Adrenal gland (tissue), 12 donors: Measurements from ENCODE around the gene EEF1G. TPM values are rescaled to one million over a fixed set of nuclear protein-coding genes. Genes with fewer than 3 reads are reported as not detected.
"Not testable (repeated sequence)": the region's sequence is repeated elsewhere in the genome, so short reads cannot be mapped to it uniquely, and the experiment has no call there.

Source experiments
- DNase-seq, 7 donors: peaks; one replicate each; pipeline ENCODE4 v3.0.0-alpha.2; 2019 to 2020
- H3K27ac ChIP-seq, 5 donors: fragments of 200-600 bp; sonication (generic) in 4 of 5; 1 replicate in 3 of 5; 2 replicates in 2 of 5; pipeline versions ENCODE4 v1.5.1 to v1.8.0; 2016 to 2020; ENCODE audit warnings: mild to moderate bottlenecking in 1 of 5
- H3K27me3 ChIP-seq: fragments of 200-600 bp; 2 replicates; pipeline ENCODE4 v1.8.0; 2021
- H3K36me3 ChIP-seq, 2 donors: fragments of 200-600 bp; replicated peaks in 1 of 2; 1 replicate in 1 of 2; 2 replicates in 1 of 2; pipeline versions ENCODE4 v1.5.1 to v1.8.0; 2018 to 2022
- H3K4me1 ChIP-seq, 2 donors: fragments of 200-600 bp; replicated peaks in 1 of 2; 1 replicate in 1 of 2; 2 replicates in 1 of 2; pipeline versions ENCODE4 v1.5.1 to v1.8.0; 2018 to 2021
- H3K4me3 ChIP-seq, 4 donors: fragments of 200-600 bp; sonication (generic) in 3 of 4; one replicate each; pipeline ENCODE4 v1.5.1; 2016 to 2018
- H3K9me3 ChIP-seq, 3 donors: fragments of 200-600 bp; sonication (generic) in 1 of 3; replicated peaks in 1 of 3; 1 replicate in 2 of 3; 2 replicates in 1 of 3; pipeline versions ENCODE4 v1.5.1 to v1.8.0; 2016 to 2021
- POLR2A ChIP-seq, 2 donors: fragments of 450-650 bp; IDR thresholded peaks; one replicate each; pipeline ENCODE4 v1.6.1; 2017; ENCODE audit warnings: antibody characterized with exemption in 2 of 2, mild to moderate bottlenecking in 2 of 2, moderate library complexity in 1 of 2
- WGBS, 4 donors: extraction: QIAGEN DNeasy Blood & Tissue Kit in 2 of 4; methylation state at CpG; one replicate each; pipeline versions ENCODE4 v1.1.5 to v1.1.7; 2013 to 2017; 5-methylcytosine and 5-hydroxymethylcytosine counted together
- intact Hi-C, 2 donors: fragments of 100-400 bp; cut with DNase I; formaldehyde crosslinking; loops; one replicate each; pipeline versions ENCODE4 v1.14.1 to v1.15.0; 2022 to 2023
- polyA plus RNA-seq, 3 donors: library from polyadenylated mRNA; stranded (reverse); fragments of 200-250 nt in 2 of 3; fragments of 350-450 nt in 1 of 3; fragmentation: Illumina TruSeq in 1 of 3; extraction: RNeasy Lipid Tissue Mini Kit (QIAGEN cat#74804) in 1 of 3; gene quantifications; one replicate each; pipeline ENCODE4 v1.2.3, GENCODE V29; 2013 to 2014
- total RNA-seq, 9 donors: library from RNA; depleted of rRNA in 4 of 9; stranded (reverse); fragments of >200 nt in 4 of 9; fragments of 120-200 nt in 1 of 9; fragmentation: NEBNext Ultra II Directional in 1 of 9; extraction: Animal tissue kit (Norgen Biotek cat#: 25700) in 1 of 9; gene quantifications; one replicate each; pipeline versions ENCODE4 v1.1.0 to v1.2.4, GENCODE V29; 2013 to 2023
- TF ChIP-seq, protein P1 (sequence below), 6 experiments: fragments of 450-650 bp in 4 of 6; fragments of 200-600 bp in 2 of 6; sonication (generic) in 1 of 6; IDR thresholded peaks; 1 replicate in 5 of 6; 2 replicates in 1 of 6; pipeline versions ENCODE4 v1.5.1 to v1.8.0; 2016 to 2021; ENCODE audit warnings: antibody characterized with exemption in 6 of 6, mild to moderate bottlenecking in 2 of 6, moderate library complexity in 1 of 6
- donor health status: healthy with polysubstance abuse.
- donor health status: Bipolar disorder and iron deficiency.
- donor health status: DM: yes; HTN: yes; CAD: no.
- donor health status: DM: no; HTN: no; CAD: no.
- donor health status: DM: no; HTN: no; CAD: no.
- donor health status: DM: yes; HTN: yes; CAD: no.

The EEF1G gene
- total and polyA plus RNA-seq, 12 donors, result 646 to 1,585 (median 1,183) TPM

GRCh38 chr11:62560566-62561103 is 13.1 kb downstream of the EEF1G start:
- no peak overlapping the region for H3K4me3 ChIP-seq
- peaks cover 16 to 32% of the 10 kb centered on the region in 2 donors for H3K4me1 ChIP-seq
- no peaks in the 10 kb centered on the region for H3K9me3 ChIP-seq
- H3K36me3 ChIP-seq, result peaks cover 0 to 63% of the 10 kb centered on the region in 2 donors
- no peak for TF ChIP-seq POLR2A (IDR thresholded peaks at IDR 0.05)
- TF ChIP-seq, protein P1, sequence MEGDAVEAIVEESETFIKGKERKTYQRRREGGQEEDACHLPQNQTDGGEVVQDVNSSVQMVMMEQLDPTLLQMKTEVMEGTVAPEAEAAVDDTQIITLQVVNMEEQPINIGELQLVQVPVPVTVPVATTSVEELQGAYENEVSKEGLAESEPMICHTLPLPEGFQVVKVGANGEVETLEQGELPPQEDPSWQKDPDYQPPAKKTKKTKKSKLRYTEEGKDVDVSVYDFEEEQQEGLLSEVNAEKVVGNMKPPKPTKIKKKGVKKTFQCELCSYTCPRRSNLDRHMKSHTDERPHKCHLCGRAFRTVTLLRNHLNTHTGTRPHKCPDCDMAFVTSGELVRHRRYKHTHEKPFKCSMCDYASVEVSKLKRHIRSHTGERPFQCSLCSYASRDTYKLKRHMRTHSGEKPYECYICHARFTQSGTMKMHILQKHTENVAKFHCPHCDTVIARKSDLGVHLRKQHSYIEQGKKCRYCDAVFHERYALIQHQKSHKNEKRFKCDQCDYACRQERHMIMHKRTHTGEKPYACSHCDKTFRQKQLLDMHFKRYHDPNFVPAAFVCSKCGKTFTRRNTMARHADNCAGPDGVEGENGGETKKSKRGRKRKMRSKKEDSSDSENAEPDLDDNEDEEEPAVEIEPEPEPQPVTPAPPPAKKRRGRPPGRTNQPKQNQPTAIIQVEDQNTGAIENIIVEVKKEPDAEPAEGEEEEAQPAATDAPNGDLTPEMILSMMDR (IDR thresholded peaks at IDR 0.05), result peak; percentile 61 to 92 (median 88)
- DNase-seq, result peak; percentile 89 to 96 (median 94)
- intact Hi-C loops, result loop anchor here in 1 of 2 donors (5.0 kb wide), 1 partner anchor 138 kb away; no protein-coding TSS in a partner anchor
- 21 to 26% (median 24%) methylated on average over 2 of the region's 2 CpGs for WGBS, 4 donors
- H3K27me3 ChIP-seq, result no peaks in the 10 kb centered on the region
- H3K27ac ChIP-seq, result peak overlapping the region in 4 of 5 donors; percentile 62 to 90 (median 76)

DNA sequence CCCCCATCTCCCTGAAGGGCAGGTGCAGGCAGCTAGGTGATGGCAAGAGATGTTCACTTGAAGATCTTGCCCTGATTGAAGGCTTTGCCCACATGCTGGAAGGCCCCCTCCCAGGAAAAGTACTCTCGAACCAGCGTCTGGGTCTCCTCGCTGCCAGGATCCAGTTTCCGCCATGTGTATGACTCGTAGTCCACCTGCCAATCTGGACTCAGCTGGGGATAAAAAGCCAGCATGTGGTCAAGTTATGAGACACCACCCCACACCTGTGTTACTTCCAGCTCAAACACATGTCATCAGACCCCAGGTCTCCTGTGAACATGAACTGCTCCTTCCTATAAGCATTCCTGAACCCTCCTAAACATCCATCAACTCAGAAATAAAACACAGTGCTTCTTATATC is 14.1 kb downstream of the EEF1G start:
- peak overlapping the region in 2 of 5 donors; percentile 67 to 85 for H3K27ac ChIP-seq
- H3K27me3 ChIP-seq, H3K9me3 ChIP-seq, H3K4me3 ChIP-seq: not testable (repeated sequence)
- H3K36me3 ChIP-seq, result peaks cover 0 to 53% of the 10 kb centered on the region in 2 donors
- DNase-seq, result peak in 1 of 7 donors; percentile 19
- H3K4me1 ChIP-seq, result peaks cover 20 to 40% of the 10 kb centered on the region in 2 donors
- WGBS, 4 donors, result 30 to 79% (median 72%) methylated on average over 1 to 5 of the region's 5 CpGs
- intact Hi-C loops, result loop anchor here in 1 of 2 donors (5.0 kb wide), 1 partner anchor 137 kb away; no protein-coding TSS in a partner anchor

DNA sequence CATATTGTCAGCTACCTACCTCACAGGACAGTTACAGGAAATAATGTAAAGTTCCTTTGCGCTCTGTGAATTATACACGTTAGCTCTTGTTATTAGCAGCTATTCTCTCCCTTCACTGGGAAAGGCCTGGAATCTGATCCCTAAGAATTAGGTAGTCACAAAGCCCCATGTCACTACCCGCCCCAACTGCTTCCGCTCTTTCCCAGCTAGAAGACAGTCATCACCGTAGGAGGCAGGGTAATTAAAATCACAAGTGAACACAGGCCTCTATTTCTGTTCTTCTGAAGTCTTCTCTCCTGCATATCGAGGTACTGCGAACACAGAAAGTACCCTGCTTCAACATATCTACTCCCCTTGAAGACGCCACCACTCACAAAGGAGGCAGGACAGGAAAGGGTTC is 14.5 kb downstream of the EEF1G start:
- DNase-seq, result no peak
- peak overlapping the region in 1 of 5 donors; percentile 67 for H3K27ac ChIP-seq

DNA sequence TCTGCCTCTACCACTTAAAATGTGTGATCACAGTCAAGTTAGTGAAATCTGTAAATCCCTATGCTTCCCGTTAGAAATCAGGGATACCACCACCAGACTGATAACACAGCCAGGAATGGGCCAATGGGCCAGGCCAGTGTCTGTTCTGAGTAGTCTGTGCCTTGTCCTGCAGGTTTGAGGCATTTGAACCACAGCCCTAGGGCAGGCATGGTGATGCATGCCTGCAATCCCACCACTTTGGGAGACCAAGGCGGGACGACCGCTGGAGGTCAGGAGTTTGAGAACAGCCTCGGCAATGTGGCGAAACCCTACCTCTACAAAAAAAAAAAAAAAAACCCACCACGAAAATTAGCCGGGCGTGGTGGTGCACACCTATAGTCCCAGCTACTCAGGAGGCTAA is 15.0 kb downstream of the EEF1G start:
- Histone ChIP-seq H3K4me3 (no peak overlapping the region), H3K27ac (no peak overlapping the region), H3K36me3 (peaks cover 0 to 47% of the 10 kb centered on the region in 2 donors), H3K27me3 (no peaks in the 10 kb centered on the region), H3K4me1 (peaks cover 27 to 50% of the 10 kb centered on the region in 2 donors), H3K9me3 (no peaks in the 10 kb centered on the region)
- DNase-seq, result no peak
- intact Hi-C loops, result no loop called here
- TF ChIP-seq, protein P1 (IDR thresholded peaks at IDR 0.05), result no peak
- no peak for TF ChIP-seq POLR2A (IDR thresholded peaks at IDR 0.05)
- WGBS, 4 donors, result 81 to 89% (median 83%) methylated on average over 9 of the region's 9 CpGs

More for the DNA sequence above, 14.5 kb downstream of the EEF1G start:
- no peaks in the 10 kb centered on the region for H3K9me3 ChIP-seq
- 83 to 87% (median 84%) methylated on average over 8 of the region's 8 CpGs for WGBS, 4 donors
- peaks cover 0 to 52% of the 10 kb centered on the region in 2 donors for H3K36me3 ChIP-seq
- H3K4me3 ChIP-seq, result no peak overlapping the region
- intact Hi-C loops, result no loop called here
- H3K27me3 ChIP-seq, result no peaks in the 10 kb centered on the region
- H3K4me1 ChIP-seq, result peaks cover 21 to 45% of the 10 kb centered on the region in 2 donors
- TF ChIP-seq POLR2A (IDR thresholded peaks at IDR 0.05), result no peak
- TF ChIP-seq, protein P1 (IDR thresholded peaks at IDR 0.05), result no peak
